ENCODE data around the gene FAM107B. TPM values are rescaled to one million over a fixed set of nuclear protein-coding genes. Genes with fewer than 3 reads are reported as not detected.

FAM107B gene
- total and polyA plus RNA-seq, 2 of the 13 experiments (the other 11 are each of a cell fraction or from before 2014, with no cell fraction given), result 15.7 to 24.8 TPM

GRCh38 chr10:14499601-14499904, 275.1 kb downstream of the FAM107B start:
- ATAC-seq (peak; percentile 50), DNase-seq (ENCODE audit: low spot score) (no peak), FAIRE-seq (no peak)
- H3K4me1 ChIP-seq (ENCODE audit: insufficient read depth, low read length), result no peaks in the 10 kb centered on the region
- no peaks in the 10 kb centered on the region for H3K36me3 ChIP-seq (replicated peaks in 1 of 2; ENCODE audit: control insufficient read depth in 1 of 2, insufficient read depth in 2 of 2, low read length in 2 of 2)
- POLR2A ChIA-PET, result no interaction called here
- intact Hi-C loops (cut with micrococcal nuclease; ENCODE audit: unreplicated experiment) (loop anchor here (1.0 to 5.0 kb wide), 5 partner anchors 33 to 473 kb away; partner anchors contain the start of genes CDNF, HSPA14 and MSANTD7), in situ Hi-C loops (cut with HindIII; ENCODE audit: extremely low pct_ligation_motif_present, low pct_unique_long_range_greater_than_20kb) (loop anchor here (5.0 kb wide), 1 partner anchor 323 kb away; no protein-coding TSS in a partner anchor)
- no TSS peak for BruUV-seq (replicated peaks)
- H3K9ac ChIP-seq (ENCODE audit: insufficient read depth, low read depth, low read length), result no peak overlapping the region
- CTCF ChIA-PET (ENCODE audit: low intra/inter-chr PET ratio, low total read pairs), result interaction anchor here (1.1 to 2.7 kb wide), 3 partner anchors 44 to 472 kb away, joined by 3 to 16 read pairs (median 6); no protein-coding TSS in a partner anchor
- peak overlapping the region; percentile 60; the same call in 1 of the 2 replicates for H3K4me2 ChIP-seq (ENCODE audit: low read depth, low read length)
- H3K9me3 ChIP-seq (ENCODE audit: low read length), result no peaks in the 10 kb centered on the region
- no peaks in the 10 kb centered on the region for H4K20me1 ChIP-seq (ENCODE audit: insufficient read depth, low read length)
- WGBS (ENCODE audit: low lambda C conversion rate), result 88% methylated on average over 4 of the region's 5 CpGs
- H3K4me3 ChIP-seq (replicated peaks in 1 of 3; ENCODE audit: insufficient read depth in 1 of 3, low read depth in 2 of 3, low read length in 3 of 3), result no peak overlapping the region; a peak in 1 of 6 replicates
- H3K27me3 ChIP-seq (ENCODE audit: control insufficient read depth in 1 of 2, insufficient read depth in 2 of 2, low read length in 2 of 2), result no peaks in the 10 kb centered on the region; a peak in 1 of 5 replicates
- TF ChIP-seq ZNF503 (CRISPR knock-in tag; IDR thresholded peaks at IDR 0.05) (no peak), ZBTB33 (CRISPR knock-in tag; IDR thresholded peaks at IDR 0.05) (0 out of 2 replicates have a peak, but pooled peaks have one; percentile 67), YEATS2 (CRISPR knock-in tag; IDR thresholded peaks at IDR 0.05; ENCODE audit: borderline replicate concordance) (no peak), KLF12 (CRISPR knock-in tag; IDR thresholded peaks at IDR 0.05; ENCODE audit: borderline replicate concordance) (no peak), ZNF547 (CRISPR knock-in tag; IDR thresholded peaks at IDR 0.05) (no peak), HNF4G (IDR thresholded peaks at IDR 0.05; ENCODE audit: borderline replicate concordance, low read depth, low read length) (no peak), HNF4G (CRISPR knock-in tag; IDR thresholded peaks at IDR 0.05; ENCODE audit: borderline replicate concordance, low read depth) (no peak), TP53 (CRISPR knock-in tag; conservative IDR thresholded peaks at IDR 0.05) (no peak)
- H3K27ac ChIP-seq (ENCODE audit: extremely low read length, insufficient read depth, low read length), result no peak overlapping the region
- H3K79me2 ChIP-seq (ENCODE audit: insufficient read depth, low read length), result no peaks in the 10 kb centered on the region
- H2AFZ ChIP-seq (ENCODE audit: low read length), result peak overlapping the region; percentile 1
